NCI-H748 (cell line): ENCODE measurements around the gene SEPTIN1.
"Not testable (repeated sequence)": the region's sequence is repeated elsewhere in the genome, so short reads cannot be mapped to it uniquely, and the experiment has no call there.

ENCODE experiments used
- DNase-seq: peaks from one replicate; lab custom pipeline; 2025; ENCODE audit not compliant: unreplicated experiment; lab: John Stamatoyannopoulos, UW

Gene SEPTIN1

DNA sequence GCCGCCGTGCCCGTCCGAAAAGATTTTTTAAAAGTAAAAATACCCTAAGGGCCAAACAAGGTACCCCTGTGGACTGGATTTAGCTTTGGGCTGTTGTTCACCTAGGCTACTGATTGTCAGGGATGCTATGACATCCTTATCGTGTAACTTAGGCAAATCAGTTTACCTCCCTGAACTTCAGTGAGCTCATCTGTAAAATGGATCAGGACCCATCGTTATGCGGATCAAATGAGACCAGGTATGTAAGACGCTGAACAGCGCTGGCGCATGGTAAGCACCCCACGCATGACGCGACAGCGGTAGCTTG, 24.4 kb upstream of the SEPTIN1 start:
- no peak for DNase-seq

DNA sequence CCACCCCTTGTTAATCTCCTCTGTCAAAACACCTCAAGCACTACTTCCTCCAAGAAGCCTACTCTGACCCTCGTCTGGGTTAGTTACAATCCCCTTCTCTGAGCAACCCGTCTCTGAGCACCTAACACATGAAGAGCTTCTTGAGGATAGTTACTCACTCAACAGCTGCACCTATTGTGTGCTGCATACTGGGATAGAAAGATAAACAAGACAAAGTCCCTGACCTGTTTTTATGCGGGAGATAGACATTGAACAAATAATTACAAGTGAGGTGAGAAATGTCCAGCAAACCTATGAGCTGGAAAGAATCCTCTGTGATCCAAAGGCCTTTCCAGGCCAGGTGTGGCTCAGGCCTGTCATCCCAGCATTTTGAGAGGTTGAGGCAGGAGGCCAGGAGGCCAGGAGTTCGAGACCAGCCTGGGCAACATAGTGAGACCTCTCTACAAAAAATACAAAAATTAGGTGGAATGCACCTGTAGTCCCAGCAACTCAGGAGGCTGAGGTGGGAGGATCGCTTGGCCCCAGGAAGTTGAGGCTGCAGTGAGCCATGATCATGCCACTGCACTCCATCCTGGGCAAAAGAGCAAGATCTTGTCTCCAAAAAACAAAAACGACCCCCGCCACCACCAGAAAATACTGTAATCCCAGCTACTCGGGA, 19.5 kb upstream of the SEPTIN1 start:
- no peak for DNase-seq

DNA sequence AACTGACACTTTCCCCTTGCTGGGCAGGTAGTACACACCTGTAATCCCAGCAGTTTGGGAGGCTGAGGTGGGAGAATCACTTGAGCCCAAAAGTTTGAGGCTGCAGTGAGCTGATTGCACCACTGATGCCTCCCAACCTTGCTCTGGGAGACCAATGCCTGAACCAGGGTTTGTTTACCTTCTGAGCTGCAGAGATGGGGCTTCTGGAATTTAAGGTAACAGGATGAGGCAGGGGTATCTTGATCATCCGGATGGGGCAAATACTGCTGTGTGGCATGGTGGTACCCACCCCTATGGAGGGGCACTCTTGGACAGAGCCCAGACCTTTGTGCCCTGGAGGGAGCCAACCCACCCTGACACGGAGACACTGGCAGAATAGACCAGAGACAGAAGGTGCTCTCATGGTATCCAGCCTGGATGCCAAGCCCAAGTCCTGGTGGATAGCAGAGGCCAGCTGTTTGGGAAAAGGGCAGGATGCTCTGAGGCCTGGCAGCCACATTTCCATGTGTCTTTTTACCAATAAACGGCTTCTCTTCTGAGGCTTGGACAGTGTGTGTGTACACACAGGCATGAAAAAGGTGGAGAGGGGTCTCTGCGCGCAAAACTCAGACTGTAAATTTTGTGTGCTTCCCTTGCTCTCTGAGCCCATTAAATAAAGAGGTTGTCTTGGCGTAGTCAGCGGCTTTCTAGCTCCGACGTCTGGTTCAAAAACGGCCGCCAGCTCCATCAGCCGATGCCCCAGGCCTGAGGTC, 17.2 kb upstream of the SEPTIN1 start:
- DNase-seq, result peak; percentile 29

DNA sequence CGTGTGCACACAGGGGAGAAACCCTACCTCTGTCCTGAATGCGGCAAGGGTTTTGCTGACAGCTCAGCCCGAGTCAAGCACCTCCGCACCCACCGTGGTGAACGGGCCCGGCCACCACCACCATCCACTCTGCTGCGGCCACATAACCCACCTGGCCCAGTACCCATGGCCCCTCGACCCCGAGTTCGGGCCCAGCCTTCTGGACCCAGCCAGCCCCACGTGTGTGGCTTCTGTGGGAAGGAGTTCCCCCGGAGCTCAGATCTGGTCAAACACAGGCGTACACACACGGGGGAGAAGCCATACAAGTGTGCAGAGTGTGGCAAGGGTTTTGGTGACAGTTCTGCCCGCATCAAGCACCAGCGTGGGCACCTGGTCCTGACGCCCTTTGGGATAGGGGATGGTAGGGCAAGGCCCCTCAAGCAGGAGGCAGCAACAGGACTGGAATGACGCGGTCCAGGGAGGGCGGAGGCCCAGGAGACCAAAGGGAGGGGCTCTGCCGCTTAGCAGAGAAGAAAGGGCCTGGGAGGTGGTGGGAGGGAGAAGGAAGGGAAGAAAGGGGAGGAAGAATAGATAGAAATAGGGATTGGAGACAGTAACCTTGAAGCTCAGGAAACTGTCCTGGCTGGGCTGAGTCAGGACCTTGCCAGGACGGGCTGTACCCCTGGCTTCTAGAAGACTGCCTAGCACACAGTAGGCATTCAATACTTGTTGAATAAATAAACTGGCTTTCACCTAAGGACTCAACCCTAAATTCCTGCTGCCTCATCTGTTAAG, 16.5 kb upstream of the SEPTIN1 start:
- no peak for DNase-seq

DNA sequence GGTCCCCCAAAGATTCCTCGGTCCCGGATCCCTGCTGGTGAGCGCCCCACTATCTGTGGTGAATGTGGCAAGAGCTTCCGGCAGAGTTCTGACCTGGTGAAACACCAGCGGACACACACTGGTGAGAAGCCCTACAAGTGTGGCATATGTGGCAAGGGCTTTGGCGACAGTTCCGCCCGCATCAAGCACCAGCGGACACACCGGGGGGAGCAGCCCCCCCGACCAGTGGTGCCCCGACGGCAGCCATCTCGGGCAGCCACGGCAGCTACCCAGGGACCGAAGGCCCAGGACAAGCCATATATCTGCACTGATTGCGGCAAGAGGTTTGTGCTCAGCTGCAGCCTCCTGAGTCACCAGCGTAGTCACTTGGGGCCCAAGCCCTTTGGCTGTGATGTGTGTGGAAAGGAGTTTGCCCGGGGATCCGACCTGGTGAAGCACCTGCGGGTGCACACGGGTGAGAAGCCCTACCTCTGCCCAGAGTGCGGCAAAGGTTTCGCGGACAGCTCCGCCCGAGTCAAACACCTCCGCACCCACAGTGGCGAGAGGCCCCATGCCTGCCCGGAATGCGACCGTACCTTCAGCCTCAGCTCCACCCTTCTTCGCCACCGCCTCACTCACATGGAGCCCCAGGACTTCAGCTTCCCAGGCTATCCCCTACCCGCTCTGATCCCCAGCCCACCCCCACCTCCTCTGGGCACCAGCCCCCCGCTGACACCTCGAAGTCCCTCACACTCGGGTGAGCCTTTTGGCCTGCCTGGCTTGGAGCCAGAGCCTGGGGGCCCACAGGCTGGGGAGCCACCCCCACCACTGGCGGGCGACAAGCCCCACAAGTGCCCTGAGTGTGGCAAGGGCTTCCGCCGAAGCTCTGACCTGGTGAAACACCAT, 15.7 kb upstream of the SEPTIN1 start:
- DNase-seq, result no peak

DNA sequence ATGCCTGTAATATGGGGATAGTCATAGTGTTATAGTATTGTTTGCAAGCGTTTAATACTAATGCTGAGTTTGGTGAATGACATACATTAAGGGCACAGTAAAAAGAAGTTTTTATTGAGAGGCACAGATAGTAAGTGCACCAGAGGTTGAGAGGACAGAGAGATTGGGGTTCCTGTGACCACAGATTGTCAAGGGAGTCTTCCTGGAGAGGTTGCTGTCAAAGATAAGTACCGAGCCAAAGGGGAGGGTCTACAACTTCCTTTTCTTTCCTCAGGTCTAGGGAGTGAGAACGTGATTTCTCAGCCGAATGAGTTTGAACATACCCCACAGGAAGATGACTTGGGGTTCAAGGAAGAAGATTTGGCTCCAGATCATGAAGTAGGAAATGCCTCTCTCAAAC, 14.7 kb upstream of the SEPTIN1 start:
- no peak for DNase-seq

DNA sequence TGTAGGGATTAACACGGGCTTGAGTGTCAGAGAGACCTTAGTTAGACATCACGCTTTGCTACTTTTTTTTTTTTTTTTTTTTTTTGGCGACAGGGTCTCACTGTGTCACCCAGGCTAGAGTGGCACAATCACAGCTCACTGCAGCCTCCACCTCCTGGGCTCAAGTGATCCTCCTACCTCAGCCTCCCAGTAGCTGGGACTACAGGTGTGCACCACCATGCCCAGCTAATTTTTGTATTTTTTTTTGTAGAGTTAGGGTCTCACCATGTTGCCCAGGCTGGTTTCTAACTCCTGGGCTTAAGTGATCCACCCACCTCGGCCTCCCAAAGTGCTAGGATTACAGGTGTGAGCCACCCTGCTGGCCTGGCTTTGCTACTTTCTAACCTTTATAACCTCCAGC, 14.3 kb upstream of the SEPTIN1 start:
- DNase-seq, result not testable (repeated sequence)

DNA sequence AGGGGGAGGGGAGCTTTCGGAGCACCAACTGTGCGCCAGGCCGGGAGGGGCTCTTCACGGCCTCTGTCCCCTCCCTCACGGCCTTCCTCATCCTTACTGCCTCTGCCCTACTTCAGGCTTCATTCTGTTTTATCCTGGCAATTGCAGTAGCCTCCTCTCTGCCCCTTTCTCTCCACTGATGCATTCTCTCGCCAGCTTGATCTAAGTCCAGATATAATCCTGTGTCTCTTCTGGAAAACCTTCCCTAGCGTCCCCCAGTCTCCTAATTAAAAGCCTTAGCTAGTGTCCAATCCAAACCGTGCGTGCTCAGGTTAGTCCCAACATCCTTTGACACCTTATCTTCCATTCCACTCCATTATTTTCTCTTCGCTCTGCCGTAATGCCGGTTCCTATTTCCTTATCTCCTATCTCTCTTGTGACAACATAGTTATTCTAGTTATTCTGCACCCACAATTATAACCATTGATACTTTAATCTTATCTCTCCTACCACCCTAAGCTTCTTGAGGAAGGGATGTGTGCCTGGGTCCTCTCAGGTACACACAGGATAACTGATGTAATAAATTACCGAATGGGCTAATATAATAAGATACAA, 13.7 kb upstream of the SEPTIN1 start:
- peak; percentile 30 for DNase-seq

DNA sequence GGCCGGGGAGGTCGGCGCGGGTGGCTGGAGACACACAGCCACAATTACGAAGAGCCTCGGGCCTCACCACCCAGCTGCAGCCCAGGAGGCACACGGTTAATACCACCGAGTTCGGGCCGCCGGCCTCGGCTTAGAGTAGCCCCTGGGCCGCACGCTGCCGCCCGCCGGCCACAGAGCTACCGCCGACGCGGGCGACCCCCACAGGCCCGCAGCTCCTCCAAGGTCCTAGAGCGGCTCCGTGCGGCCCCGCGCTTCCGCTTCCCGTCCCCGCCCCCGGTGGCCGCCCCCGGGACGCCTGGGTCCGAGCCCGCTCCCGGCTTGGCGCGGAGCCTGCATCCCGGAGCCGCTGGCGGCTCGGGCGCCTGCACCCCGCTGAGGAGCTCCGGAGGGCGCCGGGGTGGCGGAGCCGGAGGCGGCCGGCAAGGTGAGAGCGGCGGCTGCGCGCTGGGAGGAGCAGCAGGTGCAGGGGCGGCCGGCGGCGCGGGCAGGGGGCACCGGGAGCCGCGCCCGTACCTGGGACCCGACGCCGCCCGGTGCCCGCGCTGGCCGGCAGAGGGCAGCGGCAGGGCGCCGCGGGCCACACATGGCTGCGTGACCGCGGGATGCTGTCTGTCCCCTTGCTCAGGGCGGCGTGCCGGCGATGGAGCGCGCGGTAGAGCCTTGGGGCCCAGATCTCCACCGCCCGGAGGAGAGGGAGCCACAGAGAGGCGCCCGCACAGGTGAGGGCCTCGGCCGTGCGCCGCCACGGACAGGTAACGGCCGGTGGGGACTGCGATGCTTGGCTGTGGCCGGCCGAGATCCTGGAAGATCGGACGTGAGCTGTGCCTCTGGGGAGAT, 13.0 kb upstream of the SEPTIN1 start, which contains the start of gene ZNF48:
ZNF48 (plus strand) TSS at position 266 of the 837 bp plus-strand sequence; CDS start at position 641, 375 bp downstream.
- DNase-seq, result peak; percentile 95

DNA sequence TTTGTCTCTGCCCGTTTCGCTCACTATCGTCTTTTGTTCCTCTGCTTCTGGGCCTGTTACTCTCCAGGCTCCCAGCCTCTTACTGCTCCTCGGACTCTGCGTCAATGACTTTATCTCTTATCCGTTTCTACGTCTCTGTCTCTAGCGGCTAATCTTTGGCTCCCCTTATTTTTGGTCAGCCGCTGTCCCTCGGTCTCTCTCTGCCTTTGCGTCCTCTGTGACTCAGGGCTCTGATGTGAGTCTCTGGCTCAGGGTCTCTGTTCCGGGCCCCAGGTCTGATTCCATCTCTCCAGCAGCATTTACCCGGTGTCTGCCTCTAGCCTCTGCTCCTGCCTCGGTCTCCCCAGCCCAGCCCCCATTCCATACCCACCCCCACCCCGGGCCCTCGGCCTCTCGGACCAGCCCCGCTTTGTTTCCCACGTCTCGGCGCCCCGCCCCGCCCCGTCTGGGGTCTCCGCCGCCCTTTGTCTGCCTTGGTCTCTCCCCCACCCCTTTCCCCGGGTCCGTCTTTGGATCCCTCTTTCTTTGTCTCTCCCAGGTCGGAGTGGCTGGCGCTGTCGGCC, 12.3 kb upstream of the SEPTIN1 start:
- peak; percentile 50 for DNase-seq

DNA sequence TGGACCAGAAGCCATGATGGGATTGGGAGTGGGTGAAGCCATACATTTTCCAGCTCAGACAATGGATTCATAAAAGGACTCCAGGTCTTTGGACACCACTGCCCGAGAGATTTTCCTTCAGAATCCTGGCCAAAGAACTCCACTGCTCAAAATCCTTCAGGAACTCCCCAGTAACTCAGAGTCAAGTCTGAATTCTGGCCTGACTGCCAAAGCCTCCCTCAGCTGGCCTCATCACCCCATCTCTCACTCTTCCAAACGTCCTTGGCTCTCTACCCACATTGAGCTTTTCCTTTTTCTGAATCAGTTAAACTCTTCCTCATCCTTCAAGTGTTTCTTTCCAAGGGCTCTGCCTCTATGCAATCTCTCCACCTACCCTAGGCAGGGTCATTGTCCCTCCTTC, 1.2 kb upstream of the SEPTIN1 start:
- DNase-seq, result no peak

DNA sequence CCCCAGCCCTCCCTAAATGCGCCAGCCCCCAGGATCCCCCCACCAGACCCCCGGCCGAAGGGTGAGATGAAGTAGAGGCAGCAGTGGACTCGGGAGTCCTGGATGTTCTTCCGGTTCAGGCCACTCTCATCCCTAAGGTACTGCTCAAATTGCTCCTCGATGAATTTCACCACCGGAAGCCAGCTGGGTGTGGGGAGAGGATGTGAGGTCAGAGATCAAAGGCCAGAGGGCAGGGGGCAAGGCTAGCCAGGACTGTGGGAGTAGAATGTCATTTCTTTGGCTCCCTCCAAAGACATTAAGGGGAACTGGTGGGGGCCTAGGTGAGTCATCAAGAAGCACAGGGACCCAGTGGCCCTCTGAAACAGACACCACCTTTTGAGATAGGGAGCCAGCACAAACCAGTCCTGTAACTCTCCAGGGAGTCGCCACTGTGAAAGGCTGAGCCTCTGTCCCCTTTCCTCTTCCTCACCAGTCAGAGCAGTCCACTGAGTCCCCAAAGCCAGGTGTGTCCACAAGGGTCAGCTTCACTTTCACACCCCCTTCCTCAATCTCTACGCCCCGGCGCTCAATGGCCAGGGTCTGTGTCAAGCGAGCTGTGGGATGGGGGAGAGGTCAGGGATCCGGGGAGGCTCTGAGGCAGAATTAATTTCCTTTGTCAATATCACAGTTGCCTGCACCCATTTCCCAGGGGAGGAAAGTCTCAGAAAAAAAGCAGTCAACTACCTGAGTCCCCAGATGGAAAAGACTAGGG, 895 bp downstream of the SEPTIN1 start:
- DNase-seq, result no peak

DNA sequence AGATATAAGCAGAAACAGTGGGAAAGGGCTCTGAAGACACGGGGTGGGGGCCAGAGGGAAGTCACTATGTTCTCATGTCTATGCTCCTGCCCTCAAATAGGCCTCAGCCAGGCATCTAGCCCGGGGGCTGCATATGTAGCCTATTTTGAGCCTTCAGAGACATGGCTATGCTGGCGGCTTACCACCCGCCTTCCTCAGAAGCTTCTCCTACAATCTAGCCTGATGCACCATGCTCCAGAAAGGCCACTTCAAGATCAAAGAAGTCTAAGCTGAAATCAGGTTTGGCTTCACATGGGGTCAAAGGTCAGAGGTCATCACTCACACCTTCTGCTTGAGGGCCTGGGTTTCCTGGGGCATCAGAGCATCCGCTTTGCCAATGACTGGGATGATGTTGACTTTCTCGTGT, 1.6 kb downstream of the SEPTIN1 start:
- DNase-seq, result no peak

DNA sequence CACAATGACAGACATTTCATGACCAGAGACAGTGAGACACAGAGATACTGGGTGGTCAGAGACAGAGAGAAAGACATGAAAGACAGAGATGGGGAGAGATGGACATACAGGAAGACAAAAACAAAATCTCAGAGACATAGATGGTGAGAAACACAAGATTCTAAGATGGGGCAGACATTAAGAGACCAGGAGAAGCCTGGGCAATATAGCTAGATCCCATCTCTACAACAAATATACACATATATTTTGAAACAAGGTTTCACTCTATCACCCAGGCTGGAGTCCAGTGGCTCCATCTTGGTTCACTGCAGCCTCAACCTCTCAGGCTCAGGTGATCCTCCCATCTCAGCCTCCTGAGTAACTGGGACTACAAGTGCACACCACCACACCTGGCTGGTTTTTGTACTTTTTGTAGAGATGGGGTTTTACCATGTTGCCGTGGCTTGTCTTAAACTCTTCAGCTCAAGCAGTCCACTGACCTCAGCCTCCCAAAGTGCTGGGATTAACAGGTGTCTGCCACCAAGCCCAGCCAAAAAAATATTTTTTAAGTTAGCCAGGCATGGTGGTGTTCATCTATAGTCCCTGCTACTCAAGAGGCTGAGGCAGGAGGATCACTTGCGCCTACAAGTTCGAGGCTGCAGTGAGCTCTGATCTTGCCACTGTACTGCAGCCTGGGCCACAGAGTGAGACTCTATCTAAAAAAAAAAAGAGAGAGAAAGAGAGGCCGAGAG, 2.1 kb downstream of the SEPTIN1 start:
- no peak for DNase-seq

DNA sequence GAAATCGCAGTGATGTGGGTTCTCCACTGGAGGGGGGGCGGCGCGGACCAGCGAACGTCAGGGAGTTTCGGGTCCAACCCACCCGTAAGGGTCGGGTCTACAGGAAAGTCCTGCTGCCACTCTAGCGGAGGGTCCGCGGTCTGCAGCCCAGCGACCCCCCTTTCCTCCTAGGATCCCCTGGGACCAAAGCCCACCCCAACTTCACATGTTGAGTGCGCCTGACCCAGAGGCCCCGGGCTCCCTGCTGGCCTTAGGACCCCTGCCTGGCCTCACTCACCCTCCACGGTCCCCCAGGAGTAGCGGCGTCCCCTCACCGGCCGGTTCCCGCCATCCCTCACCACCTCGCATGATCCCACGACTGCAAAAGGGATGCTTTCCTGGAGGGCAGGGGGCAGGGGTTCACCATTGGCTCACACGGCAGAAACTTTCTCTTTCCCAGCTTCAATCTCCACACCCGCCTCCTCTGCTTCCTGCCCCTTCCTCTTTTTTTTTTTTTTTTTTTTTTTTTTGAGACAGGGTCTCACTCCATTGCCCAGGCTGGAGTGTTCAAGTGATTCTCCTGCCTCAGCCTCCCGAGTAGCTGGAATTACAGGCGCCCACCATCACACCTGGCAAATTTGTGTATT, 3.1 kb downstream of the SEPTIN1 start:
- no peak for DNase-seq

DNA sequence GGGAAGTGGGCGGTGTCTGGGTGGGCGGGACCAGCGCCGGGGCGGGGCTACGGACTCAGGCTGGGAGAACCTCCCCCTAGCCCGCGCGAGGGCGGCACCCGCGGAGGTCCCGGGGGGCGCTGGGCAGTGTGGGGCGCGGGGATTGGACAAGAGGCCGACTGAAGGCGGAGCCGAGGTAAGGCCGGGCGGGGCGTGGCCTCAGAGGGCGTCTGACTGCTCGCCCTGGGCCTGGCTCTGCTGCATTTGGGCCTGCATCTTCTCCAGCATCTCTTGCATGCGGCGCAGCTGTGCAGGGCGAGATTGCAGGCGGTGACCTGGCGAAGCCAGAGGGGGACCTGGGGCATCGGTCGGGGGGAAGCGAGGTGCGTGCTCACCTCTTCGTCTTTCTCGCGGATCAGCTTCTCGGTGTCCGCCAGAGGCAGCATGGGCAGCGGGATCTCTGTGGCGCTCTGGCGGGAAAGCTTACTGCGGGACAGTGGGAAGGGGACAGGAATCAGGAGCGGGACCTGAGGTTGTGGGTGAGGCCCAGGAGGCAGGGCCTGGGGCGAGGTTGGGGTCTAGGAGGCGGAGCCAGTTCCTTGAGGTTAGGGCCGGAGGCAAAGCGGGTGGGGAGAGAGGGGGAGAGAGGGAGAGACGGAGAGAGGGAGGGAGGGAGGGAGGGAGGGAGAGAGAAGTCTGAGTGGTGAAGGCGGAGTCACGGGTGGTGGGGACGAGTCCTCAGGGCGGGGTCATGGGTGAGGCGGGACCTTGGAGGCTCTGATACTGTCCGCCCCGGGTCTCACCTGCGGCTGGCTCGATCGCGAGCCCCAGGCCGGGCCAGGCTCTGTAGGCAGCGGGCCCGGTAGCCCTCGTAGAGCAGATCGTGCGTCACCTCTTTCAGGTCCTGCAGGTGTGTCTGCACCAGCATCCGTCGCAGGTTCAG, 3.9 kb downstream of the SEPTIN1 start:
- peak; percentile 96 for DNase-seq

DNA sequence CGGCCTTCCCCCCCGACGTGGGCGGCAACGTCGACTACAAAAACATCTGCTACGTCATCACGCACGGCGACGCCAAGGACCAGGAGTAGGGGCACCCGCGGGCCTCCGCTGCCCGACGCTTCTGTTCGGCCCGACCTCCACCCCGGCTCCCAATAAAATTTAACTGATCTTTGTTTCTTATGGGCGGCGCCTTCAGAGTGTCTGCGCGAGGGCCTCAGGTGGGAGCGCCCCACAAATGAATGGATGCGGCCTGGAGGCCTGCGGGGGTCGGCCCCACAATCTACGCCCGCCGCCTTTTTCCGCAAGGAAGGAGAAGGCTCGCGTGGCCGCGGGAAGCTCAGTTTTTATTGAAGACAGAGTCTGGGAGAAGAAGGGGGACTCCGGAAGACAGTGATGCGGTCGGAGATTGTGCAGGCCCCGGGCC, 4.5 kb downstream of the SEPTIN1 start:
- peak; percentile 88 for DNase-seq
